ENCODE data around the gene DGKZ. TPM values are rescaled to one million over a fixed set of nuclear protein-coding genes. Genes with fewer than 3 reads are reported as not detected.

DGKZ gene
- total and polyA plus RNA-seq, 2 donors (not counting 3 experiments of a cell fraction or from before 2014, with no cell fraction given): 88.8 to 127 TPM

DNA sequence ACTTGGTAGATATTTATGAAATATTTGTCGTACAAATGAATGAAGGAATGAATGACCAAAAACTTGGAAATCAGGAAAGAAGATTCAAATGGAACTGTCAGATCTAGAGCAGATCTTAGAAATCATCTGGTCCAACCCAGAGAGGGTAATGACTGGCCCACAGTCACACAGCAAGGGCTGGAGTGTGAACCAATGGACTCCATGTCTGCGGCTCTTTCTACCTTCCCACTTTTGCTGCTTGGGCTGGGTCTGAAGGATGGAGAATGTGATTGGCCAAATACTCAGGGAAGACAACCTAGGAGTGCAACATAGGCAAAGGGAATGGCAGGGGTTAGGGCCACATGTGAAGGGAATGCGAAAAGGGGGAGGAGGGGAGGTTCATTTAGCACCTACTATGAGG is 5.8 kb upstream of the DGKZ start:
- no peak overlapping the region for H3K4me3 ChIP-seq (replicated peaks in 1 of 3; ENCODE audit: insufficient read depth in 1 of 3, low read depth in 1 of 3, low read length in 3 of 3)
- dilution Hi-C loops (cut with MboI; ENCODE audit: extremely low pct_ligation_motif_present, low sequenced_read_pairs) (no loop called here), intact Hi-C loops (cut with micrococcal nuclease) (no loop called here)
- peaks cover 31% of the 10 kb centered on the region for H3K4me1 ChIP-seq (ENCODE audit: control insufficient read depth, extremely low read depth, insufficient read depth, low read length)
- H3K79me2 ChIP-seq (ENCODE audit: control insufficient read depth, insufficient read depth, low read length): no peaks in the 10 kb centered on the region
- H3K4me2 ChIP-seq (ENCODE audit: insufficient read depth, low read length): no peak overlapping the region
- no peak overlapping the region for H3K27ac ChIP-seq (ENCODE audit: insufficient read depth, low read depth, low read length)
- DNase-seq (ENCODE audit: low read depth, low spot score) (no peak), FAIRE-seq (no peak)
- BruUV-seq (replicated peaks): no TSS peak
- no peaks in the 10 kb centered on the region for H3K36me3 ChIP-seq (ENCODE audit: control insufficient read depth in 2 of 2, extremely low read depth in 1 of 2, insufficient read depth in 2 of 2, low read length in 2 of 2)
- CTCF ChIA-PET: interaction anchor here (1.0 to 2.8 kb wide), 7 partner anchors 8 to 102 kb away, joined by 3 to 11 read pairs (median 5); no protein-coding TSS in a partner anchor
- peak overlapping the region; percentile 67 for H2AFZ ChIP-seq (ENCODE audit: low read depth, low read length)
- H3K9me3 ChIP-seq (replicated peaks; ENCODE audit: control insufficient read depth, insufficient read depth, low read length): no peaks in the 10 kb centered on the region
- no peaks in the 10 kb centered on the region for H3K27me3 ChIP-seq (ENCODE audit: control insufficient read depth in 2 of 2, insufficient read depth in 2 of 2, low read length in 2 of 2)
- TF ChIP-seq POLR2A (IDR thresholded peaks at IDR 0.05; ENCODE audit: low read depth, low read length): no peak
- TF ChIP-seq, protein P1, sequence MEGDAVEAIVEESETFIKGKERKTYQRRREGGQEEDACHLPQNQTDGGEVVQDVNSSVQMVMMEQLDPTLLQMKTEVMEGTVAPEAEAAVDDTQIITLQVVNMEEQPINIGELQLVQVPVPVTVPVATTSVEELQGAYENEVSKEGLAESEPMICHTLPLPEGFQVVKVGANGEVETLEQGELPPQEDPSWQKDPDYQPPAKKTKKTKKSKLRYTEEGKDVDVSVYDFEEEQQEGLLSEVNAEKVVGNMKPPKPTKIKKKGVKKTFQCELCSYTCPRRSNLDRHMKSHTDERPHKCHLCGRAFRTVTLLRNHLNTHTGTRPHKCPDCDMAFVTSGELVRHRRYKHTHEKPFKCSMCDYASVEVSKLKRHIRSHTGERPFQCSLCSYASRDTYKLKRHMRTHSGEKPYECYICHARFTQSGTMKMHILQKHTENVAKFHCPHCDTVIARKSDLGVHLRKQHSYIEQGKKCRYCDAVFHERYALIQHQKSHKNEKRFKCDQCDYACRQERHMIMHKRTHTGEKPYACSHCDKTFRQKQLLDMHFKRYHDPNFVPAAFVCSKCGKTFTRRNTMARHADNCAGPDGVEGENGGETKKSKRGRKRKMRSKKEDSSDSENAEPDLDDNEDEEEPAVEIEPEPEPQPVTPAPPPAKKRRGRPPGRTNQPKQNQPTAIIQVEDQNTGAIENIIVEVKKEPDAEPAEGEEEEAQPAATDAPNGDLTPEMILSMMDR (IDR thresholded peaks at IDR 0.05; ENCODE audit: extremely low read depth in 1 of 2, insufficient read depth in 1 of 2, low read depth in 1 of 2, low read length in 2 of 2): no peak
- no peaks in the 10 kb centered on the region for H4K20me1 ChIP-seq (replicated peaks; ENCODE audit: control insufficient read depth, extremely low read depth, insufficient read depth, low read length)
- no peaks in the 10 kb centered on the region for H3K9me1 ChIP-seq (replicated peaks; ENCODE audit: control insufficient read depth, extremely low read depth, insufficient read depth, low read length)
- H3K9ac ChIP-seq (replicated peaks; ENCODE audit: extremely low read depth, insufficient read depth, low read length): no peak overlapping the region
- POLR2A ChIA-PET: no interaction called here

DNA sequence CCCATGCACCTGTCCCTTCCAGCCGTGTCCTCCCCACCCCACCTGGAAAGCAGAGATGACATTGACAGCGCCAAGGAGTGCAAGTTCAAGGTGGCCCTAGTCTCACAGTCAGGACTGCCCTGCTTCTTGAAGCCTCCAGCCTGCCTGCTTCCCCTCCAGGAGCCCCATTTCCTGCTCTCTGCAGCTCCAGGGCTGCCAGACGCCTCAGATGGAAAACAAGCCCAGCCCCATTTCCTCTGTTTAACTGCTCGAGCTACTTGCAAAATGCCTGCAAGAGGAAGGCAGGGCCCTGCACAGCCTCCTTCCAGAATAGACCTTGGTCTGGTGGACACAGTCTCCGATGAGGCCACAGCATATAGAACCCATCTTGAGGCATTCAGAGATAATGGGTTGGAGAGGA is 5.0 kb upstream of the DGKZ start:
- Histone ChIP-seq H3K9me1 (replicated peaks; ENCODE audit: control insufficient read depth, extremely low read depth, insufficient read depth, low read length) (no peaks in the 10 kb centered on the region), H3K27ac (ENCODE audit: insufficient read depth, low read depth, low read length) (no peak overlapping the region), H3K9ac (replicated peaks; ENCODE audit: extremely low read depth, insufficient read depth, low read length) (no peak overlapping the region), H2AFZ (ENCODE audit: low read depth, low read length) (peak overlapping the region; percentile 67), H3K79me2 (ENCODE audit: control insufficient read depth, insufficient read depth, low read length) (no peaks in the 10 kb centered on the region), H3K27me3 (ENCODE audit: control insufficient read depth in 2 of 2, insufficient read depth in 2 of 2, low read length in 2 of 2) (no peaks in the 10 kb centered on the region), H3K4me2 (ENCODE audit: insufficient read depth, low read length) (peak overlapping the region; percentile 10), H4K20me1 (replicated peaks; ENCODE audit: control insufficient read depth, extremely low read depth, insufficient read depth, low read length) (no peaks in the 10 kb centered on the region), H3K4me3 (replicated peaks in 1 of 3; ENCODE audit: insufficient read depth in 1 of 3, low read depth in 1 of 3, low read length in 3 of 3) (no peak overlapping the region), H3K9me3 (replicated peaks; ENCODE audit: control insufficient read depth, insufficient read depth, low read length) (no peaks in the 10 kb centered on the region), H3K36me3 (ENCODE audit: control insufficient read depth in 2 of 2, extremely low read depth in 1 of 2, insufficient read depth in 2 of 2, low read length in 2 of 2) (no peaks in the 10 kb centered on the region), H3K4me1 (ENCODE audit: control insufficient read depth, extremely low read depth, insufficient read depth, low read length) (peaks cover 37% of the 10 kb centered on the region)
- no peak for TF ChIP-seq POLR2A (IDR thresholded peaks at IDR 0.05; ENCODE audit: low read depth, low read length)
- TF ChIP-seq POLR2AphosphoS5 (IDR thresholded peaks at IDR 0.05; ENCODE audit: insufficient read depth, low read depth, low read length): peak; percentile 31
- FAIRE-seq (peak; percentile 95), DNase-seq (ENCODE audit: low read depth, low spot score) (peak; percentile 85)
- no TSS peak for BruUV-seq (replicated peaks)
- POLR2A ChIA-PET: no interaction called here
- dilution Hi-C loops (cut with MboI; ENCODE audit: extremely low pct_ligation_motif_present, low sequenced_read_pairs) (no loop called here), intact Hi-C loops (cut with micrococcal nuclease) (no loop called here)
- CTCF ChIA-PET: interaction anchor here (1.0 to 2.3 kb wide), 7 partner anchors 8 to 103 kb away, joined by 3 to 7 read pairs (median 5); no protein-coding TSS in a partner anchor
